ENCODE data around the gene CTNNA2.

Gene CTNNA2

DNA sequence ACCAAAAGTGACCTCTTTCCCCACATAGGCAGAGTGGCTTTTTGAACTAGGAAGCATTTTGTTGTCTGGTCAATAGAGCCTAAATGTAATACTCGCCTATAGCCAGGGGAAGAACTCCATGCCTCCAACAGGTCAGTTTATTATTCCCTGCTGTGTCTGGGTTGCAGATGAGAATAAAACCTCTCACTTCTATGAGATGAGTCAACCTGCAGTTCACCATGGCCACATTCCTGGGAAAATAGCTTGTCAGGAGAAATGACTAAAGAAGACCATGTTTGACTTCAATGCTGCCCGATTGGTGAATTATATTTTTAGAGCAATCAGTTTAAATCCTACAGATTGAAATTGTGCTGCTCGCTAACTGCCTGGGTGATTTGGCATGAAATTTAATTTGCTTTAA, 838.4 kb downstream of the CTNNA2 start:
- DNase-seq, result no peak

DNA sequence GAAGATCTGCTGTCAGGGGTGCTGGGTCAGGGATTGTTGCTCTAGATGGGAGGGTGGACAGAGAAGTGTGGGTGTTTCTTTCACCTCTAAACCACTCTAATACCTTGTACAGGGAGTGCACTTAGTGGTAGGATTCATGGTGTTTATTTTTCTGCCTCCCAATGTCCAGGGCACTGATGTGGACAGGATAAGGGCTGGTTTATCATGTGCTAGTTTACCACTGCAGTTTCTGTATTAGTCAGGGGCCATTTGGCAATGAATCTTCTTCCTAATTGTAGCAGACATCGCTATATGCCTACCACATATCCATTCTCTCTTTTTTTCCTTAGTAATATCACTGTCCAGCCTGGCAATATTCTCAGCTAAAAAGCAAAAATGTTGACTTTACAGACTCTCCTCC, 842.0 kb downstream of the CTNNA2 start:
- DNase-seq, result no peak

DNA sequence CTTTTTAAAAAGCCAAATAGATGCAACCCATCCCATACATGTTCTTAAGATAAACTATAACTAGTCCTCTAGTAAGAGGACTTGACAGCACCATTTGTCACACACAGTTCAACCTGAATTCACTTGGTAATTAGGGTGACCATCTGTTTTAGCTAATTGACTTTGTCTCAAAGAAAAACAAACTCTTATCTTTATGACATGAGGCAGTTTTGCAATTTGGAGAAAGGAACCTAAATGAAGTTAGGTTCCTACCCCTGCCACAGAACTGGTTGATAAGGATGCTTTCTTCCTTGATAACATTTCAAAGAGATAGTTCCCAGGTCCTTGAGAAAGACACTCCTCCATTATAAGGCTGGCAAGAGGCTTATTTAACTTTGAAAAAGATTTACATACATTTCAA, 849.1 kb downstream of the CTNNA2 start:
- DNase-seq, result peak; percentile 87 to 91

DNA sequence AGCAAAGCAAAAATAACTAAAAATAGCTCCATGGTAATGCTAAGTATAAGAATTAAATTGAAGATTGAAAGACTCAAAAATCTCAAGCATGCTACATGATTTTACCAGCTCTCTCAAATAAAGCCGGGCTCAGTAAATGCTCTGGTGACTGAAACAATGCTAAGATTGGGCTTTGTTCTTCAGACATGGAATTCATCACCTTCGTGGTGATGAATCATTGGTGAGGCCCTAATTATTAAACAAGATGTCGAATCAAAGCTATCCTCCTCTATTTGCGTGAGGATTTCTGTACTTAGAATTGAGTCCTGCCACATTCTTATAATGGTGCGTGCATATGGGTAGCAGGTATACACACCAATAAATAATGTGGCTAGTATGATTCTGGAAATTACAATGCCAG, 850.5 kb downstream of the CTNNA2 start:
- DNase-seq, result no peak

DNA sequence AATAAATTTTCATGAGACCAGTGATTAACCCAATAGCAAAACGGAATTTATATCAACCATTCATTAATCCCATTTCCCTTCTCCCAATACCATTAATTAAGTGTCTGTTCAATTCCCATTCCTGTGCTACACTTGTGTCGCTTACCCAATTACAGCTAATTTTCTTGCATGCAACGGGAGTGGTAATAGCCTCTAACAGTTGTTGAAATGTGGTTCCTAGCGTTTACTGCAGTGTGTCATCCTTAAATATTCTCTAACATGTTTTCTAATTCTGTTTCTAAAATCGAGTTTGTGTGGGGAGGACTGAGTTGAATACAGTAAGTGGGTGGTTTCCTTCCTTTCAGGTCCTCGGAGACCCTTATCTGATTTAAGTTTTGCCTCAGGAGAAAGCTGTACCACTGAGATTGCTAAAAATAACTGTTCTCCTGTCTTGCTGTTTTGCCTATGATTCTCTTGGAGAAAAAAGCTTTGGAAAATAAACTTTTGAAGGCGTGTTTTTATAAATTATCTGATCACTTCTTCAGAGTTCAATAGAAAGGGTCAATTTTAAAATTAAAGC, 851.0 kb downstream of the CTNNA2 start:
- DNase-seq, result no peak

DNA sequence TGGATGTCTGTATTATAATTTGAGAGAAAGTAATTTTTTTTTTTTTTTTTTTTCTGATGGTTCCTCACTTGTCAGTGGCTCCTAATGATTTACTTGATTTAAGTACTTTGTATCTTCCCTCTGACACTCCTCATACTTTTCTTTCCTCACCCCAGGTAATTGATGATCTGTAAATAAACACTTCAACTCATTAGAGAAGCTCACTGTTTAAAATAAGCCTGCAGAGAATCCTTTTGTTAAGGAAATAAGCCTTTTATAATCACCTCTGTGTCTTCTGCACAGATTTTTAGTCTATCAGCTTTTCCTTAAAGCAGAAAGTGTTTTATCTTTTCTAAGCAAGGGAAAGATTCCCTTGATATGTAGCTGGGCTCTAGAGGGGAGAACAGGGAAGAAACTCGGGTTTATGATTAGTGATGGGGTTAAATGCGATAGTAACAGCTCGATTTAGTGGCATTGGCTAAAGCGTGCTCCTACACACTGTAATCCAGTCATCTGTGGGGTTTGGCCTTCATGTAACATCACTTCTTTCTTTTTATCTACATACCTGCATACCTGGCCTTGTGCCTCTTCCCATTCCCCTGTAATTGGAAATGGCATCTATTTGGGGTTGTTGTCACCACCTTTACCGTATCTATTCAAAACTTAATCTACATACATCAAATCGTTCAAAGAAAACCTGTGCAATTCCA, 851.8 kb downstream of the CTNNA2 start:
- no peak for DNase-seq

DNA sequence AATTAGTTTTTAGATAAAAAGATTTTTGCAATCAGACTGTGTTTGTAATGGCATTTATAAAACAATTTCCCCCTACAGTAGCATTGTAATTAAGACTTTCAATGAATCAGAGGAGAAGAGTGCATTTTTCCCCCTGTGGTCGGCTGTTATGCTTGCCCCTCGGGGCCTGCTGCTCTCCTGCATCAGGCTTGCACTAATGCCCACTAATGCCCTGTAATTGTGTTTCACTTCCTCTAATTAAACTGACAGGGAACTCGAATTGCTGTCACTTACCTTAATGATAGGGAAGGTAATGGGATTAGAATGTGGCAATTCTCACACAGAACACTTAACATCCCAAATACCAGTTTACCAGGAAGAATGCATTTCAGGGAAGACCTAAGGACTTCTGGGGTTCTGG, 852.9 kb downstream of the CTNNA2 start:
- DNase-seq, result peak; percentile 77 to 86

DNA sequence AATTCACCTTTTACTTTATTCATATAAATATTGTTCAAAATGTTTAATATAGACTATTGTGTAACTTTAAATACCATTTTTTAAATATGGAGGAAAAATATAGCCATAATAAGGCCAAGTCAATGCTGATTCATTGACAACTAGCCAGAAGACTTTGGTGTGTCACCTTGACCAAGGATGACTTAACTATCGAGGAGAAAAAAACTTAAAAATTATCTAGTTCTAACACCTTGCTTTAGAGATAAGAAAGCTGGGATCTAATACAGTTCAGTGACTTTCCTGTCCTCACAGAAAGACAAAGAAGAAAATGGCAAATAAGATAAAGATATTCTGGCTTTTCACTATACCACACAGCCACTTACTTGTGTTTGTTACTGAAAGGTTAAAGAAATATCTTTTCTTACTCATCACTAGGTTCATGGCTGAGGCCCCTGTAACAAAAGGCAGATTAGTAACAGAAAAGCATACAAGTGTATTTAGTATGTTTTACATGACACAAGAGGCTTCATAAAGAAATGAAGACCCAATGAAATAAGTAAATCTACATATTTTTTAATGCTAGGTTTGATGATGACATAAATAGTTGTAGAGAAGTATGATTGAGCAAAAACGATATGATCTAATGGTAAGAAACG, 857.6 kb downstream of the CTNNA2 start:
- DNase-seq, result no peak

DNA sequence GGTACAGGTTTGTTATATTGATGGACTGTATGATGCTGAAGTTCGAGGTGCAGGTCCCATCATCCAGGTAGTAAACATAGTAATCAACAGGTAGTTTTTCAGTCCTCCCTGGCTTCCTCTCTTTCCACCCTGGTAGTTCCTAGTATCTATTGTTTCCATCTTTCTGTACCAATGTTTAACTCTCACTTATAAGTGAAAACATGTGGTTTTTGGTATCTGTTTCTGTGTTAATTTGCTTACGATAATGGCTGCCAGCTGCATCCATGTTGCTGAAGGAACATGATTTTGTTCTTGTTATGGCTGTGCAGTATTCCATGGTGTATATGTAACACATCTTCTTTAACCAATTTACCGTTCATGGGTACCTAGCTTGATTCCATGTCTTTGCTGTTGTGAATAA, 861.3 kb downstream of the CTNNA2 start:
- DNase-seq, result no peak

DNA sequence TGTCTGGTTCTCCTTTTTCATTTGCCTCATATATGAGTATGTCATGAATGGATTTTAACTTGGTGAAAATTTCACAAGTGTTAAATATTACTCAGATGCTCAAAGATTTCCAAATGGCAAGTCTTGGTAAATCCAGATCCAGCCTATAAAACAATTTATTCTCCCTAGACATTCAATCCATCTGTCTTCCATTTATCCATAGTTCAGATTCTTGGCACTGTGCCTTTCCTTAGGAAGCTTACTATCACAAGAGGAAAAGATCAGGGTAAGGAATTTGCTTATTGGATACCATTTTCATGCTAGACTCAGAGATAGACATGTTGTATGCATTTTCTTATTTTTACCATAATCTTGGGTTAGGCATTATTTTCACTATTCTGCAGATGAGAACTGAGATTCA, 864.2 kb downstream of the CTNNA2 start:
- DNase-seq, result no peak

DNA sequence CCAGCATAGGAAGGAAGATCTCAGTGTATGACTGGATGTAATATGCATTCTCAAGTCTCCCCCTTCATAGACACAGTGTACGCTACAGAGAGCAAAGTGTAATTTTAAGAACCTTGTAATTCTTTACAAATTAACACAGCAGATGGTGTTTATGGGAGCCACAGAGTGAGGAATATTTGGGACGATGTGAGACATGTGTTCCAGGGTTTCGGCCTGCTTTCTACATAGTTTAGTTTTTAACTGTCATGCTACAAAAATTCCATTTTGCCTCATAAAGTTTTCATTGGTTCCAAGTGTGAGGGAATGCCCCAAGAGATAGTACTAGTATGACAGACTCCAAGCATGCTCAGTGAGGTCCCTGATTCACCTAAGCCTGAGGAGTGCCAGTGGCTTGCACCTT, 867.9 kb downstream of the CTNNA2 start:
- peak in 1 of 2 experiments; percentile 19 for DNase-seq

DNA sequence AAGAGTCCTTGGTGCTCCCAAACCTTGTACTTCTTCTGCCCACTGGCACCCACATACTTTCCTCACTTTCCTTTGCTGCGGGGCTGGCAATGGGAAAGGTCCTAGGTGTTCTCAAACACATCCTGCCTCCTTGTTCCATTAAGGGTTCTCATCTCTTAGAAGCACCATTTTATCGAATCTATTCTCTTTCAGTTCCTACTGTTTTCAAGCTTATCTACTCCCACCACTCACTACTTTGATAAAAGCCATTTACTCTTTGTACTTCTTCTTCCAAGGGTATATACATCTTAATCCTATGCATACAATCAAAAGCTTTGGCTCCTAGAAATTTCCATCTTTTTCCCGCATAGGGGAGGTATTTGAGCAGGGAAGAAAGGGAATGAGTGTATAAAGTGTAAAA, 868.8 kb downstream of the CTNNA2 start:
- DNase-seq, result no peak

DNA sequence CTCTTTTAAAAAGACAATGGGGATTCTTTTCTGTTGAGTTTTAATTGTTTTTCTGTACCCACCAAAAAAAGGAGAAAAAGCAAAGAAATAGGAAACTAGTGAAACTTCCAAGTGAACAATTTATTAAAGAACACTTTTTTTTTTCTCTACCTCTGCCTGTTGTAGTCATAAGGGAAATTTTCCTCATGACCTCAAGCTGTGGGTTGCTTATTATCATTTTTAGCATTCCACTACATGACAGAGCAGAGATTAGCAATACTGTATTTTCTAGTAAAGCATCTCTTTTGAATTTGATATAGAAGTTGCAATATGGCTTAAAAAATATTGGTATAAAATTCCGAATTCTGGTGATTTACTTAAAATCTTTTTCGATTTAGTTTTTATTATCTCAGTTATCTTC, 879.6 kb downstream of the CTNNA2 start:
- DNase-seq, result no peak

DNA sequence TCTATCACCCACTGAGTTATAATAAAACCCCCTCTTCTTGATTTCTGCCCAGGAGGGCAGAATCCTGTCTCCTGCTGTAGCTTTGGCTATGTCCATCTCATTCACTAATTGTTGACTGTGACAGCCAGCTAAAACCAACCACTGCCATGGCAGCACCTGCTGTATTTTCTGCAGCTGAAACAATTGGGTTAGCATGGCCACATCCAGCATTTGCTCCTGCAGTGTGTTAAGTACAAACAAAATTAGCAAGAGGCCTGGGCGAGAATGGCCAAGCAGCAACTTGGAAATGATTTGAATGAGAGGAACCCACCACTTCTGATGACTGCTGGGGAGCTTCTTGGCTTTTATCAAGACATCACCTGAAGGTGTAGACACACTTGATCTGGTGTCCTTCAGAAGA, 881.1 kb downstream of the CTNNA2 start:
- no peak for DNase-seq

DNA sequence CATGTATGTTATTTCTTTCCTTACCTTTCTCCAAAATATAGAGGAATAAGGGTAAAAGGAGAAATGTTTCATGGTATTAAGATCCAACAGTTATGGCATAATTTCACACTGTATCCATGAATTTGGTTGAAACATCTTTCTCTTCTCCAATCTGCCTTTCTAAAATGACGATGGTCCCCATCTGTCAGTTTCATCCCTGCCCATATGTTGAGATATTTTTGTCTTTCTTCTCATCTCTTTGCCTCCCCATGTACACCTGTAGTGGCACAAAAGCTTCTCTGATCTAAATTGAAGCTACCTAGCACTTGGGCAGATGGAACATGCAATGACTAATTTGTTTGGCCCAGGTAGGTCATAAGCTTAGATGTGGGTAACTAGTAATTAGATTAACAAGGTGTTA, 882.4 kb downstream of the CTNNA2 start:
- peak in 1 of 2 experiments; percentile 52 for DNase-seq

DNA sequence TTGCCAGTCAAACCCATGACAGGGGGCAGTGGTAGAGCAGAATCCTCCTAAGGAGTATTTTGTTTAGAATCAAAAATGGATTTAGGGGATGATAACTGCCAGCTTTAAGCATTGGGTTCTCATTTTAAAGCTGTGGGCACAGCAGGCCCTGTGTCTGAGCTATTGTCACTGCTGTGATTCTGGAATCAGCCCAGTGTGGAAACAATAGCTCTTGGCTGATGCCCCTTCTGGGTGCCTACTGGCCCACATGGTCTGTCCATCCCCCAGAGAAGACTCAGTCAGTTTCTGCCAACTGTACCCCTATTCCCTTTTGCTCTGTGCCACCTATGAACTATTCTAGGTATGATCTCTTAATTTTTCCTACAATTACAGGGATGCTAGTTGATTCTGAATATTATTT, 883.4 kb downstream of the CTNNA2 start:
- no peak for DNase-seq

DNA sequence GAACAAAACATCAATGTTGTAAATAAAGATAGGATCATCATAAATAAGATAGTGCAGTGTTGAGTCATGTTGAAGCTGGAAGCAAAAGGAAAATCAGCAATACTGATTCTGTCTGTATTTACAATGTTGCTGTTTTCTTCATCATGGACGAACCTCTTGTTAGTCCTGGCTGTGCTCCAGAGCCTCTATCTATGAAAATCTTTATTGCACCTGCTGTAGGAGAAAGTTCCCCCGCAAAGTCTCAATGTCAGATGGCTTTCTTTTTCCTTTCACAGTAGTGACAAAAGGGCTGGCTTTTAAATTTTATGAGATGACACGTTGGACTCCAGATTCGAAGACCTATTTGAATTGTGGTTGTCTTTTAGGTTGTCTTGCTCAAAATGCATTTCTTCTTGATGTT, 890.2 kb downstream of the CTNNA2 start:
- DNase-seq, result no peak

DNA sequence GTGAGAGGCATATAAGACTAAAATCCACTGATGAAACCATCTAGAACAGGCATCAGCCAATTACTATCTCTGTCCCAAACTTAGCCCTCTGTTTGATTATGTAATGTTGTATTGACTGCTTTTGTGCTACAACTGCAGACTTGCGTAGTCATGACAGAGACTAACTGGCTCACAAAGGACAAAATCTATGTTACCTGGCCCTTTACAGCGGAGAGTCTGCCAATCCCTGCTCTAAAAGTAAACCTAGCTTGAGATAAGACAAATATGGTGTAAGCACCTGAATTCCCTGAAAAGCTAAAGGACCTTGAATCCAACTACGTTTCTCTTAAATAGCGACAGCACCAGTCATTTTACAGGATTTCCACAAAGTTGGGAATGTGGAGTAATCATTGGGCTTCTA, 894.5 kb downstream of the CTNNA2 start:
- no peak for DNase-seq

DNA sequence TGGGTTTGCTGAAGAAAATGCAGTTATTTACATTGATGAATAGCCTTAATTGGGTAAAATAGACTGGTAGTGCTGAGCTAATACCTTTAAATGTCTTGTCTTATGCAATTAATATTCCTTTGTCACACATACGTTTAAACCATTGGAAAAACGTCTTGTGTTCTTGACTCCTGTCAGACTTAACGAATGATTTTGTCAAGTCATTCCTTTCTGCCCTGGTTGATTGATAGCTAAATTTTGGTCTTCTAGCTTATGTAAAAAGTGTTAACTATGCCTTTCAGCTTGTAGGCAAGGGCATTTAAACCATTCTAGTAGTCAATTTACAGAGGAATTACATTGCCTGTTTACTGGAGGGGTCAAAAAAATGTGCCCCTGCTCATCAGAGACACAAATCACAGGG, 897.5 kb downstream of the CTNNA2 start:
- no peak for DNase-seq

DNA sequence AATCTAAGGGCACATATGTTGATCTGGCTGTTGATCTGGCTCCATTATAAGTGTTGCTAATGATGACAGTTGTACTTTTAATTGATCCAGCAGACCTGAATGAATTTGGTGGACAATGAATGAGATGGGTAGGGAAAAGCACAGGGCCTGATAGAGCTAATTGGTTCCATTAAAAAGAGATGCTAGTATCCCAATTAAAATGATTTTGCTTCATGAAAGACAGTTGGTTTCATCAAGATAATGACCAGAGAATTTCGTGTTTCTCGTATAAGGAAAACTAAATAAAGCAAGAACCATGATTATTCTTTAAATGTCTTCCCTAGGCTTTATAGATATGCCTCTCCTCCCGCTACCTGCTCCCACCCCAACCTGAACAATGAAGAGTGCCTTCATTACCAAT, 900.3 kb downstream of the CTNNA2 start:
- no peak for DNase-seq

DNA sequence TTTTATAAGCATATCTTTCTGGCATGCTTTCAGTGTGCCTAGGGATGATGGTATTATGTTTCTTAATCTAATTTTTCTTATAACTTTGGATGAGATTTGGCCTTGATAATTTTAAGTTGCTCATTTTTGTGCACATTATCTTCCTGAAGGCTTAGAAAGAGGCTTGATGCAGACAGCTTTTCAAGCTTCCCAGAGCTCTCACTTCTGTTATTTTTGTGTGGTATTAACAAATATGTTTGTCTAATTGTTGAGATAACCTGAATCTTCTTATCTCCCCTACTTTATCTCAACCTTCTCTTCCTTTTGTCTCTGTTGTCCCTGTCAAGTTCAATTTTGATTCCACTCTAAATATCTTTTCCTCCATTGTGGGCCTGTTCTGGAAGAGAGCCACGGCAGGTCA, 904.9 kb downstream of the CTNNA2 start:
- no peak for DNase-seq

DNA sequence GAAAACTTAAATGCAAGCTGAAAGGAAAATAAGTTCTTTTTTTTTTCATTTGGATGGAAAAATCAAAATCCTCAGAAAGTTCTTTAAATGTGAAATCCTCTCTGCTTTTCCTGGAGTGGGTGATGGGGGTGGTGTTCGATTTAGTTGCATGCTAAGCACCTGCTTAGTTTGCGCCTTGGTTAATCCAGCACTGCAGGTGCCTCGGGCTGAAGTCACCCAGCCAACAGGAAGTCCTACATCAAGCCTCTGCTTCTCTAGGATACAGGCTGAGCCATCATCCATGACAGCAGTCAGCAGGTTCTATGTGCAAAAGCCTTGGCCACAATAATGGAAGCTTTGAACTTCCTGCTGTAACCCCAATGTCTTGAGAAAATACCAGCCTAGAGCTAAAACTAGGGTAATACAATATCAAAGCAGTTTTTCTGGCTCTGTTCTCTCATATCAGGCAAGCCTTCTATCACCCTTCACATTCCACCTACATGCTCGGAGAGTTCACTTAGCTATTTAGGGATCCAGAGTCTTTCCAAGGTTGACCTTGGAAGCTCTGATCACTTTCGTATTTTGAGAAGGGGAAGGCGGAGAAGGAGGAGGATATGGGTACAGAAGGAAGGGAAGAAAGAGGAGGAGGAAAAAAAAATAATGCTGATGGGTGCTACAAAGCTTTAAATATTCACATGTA, 907.8 kb downstream of the CTNNA2 start:
- DNase-seq, result no peak

DNA sequence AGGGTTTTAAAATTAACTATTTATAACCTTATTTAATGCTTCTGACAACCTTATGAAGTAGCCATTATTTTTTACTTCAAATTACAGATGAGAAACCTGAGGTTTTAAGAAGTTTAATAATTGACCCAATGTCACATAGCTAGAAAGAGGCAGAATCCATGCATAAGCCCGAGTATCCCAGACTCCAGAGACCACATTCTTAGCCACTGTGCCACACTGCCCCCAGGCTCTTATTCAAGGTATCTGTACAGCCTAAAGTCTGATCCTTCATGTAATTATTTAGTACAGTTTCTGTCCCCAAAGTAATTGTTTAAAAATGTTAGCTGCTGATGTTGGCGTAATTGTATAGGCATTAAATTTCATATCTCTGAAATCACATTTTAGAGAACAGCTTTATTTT, 916.4 kb downstream of the CTNNA2 start:
- DNase-seq, result peak in 1 of 2 experiments; percentile 19

DNA sequence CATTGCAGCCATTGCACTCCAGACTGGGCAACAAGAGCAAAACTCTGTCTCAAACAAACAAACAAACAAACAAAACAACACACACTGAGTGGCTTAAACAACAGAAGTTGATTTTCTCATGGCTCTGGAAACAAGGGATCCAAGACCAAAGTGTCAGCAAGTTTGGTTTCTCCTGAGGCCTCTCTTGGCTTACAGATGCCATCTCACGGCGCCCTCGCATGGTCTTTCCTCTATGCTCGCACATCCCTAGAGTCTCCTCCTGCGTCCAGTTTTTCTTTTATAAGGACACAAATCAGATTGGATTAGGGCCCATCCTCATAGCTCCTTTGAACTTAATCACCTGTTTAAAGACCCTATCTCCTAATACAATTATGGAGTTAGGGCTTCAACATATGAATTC, 925.1 kb downstream of the CTNNA2 start:
- no peak for DNase-seq
